ENCODE data around the gene TMEM218.

TMEM218 gene

GRCh38 chr11:125088576-125089455 lies 22.6 kb downstream of the TMEM218 start:
- DNase-seq = no peak

- DNase-seq = no peak
Observed at GRCh38 chr11:125088123-125088522, 23.3 kb downstream of the TMEM218 start.

- no peak for DNase-seq
Observed at GRCh38 chr11:125086633-125087296, 24.7 kb downstream of the TMEM218 start.

GRCh38 chr11:125085301-125086081 lies 25.9 kb downstream of the TMEM218 start:
- no peak for DNase-seq

GRCh38 chr11:125084761-125085231 lies 26.6 kb downstream of the TMEM218 start:
- DNase-seq = no peak

GRCh38 chr11:125084057-125084416 lies 27.4 kb downstream of the TMEM218 start:
- no peak for DNase-seq

- no peak for DNase-seq
Observed at GRCh38 chr11:125083312-125084056, 27.9 kb downstream of the TMEM218 start.

GRCh38 chr11:125082611-125083311 lies 28.7 kb downstream of the TMEM218 start:
- no peak for DNase-seq

GRCh38 chr11:125082040-125082439 lies 29.4 kb downstream of the TMEM218 start:
- no peak for DNase-seq

GRCh38 chr11:125081098-125081798 lies 30.2 kb downstream of the TMEM218 start:
- DNase-seq = no peak

- no peak for DNase-seq
Observed at GRCh38 chr11:125080531-125080911, 30.9 kb downstream of the TMEM218 start.

- no peak for DNase-seq
Observed at GRCh38 chr11:125079878-125080530, 31.4 kb downstream of the TMEM218 start.

GRCh38 chr11:125079151-125079877 lies 32.1 kb downstream of the TMEM218 start:
- DNase-seq = no peak

- DNase-seq = no peak
Observed at GRCh38 chr11:125078516-125079140, 32.8 kb downstream of the TMEM218 start.

- no peak for DNase-seq
Observed at GRCh38 chr11:125078016-125078415, 33.4 kb downstream of the TMEM218 start.

GRCh38 chr11:125076378-125076945 lies 35.0 kb downstream of the TMEM218 start:
- no peak for DNase-seq

- DNase-seq = no peak
Observed at GRCh38 chr11:125075900-125076317, 35.5 kb downstream of the TMEM218 start.

- no peak for DNase-seq
Observed at GRCh38 chr11:125075242-125075625, 36.2 kb downstream of the TMEM218 start.

All from NCI-H2029 (cell line).